Panc1 (cell line): ENCODE results near the gene SSPN. TPM values are rescaled to one million over a fixed set of nuclear protein-coding genes. Genes with fewer than 3 reads are reported as not detected.

Experiments
- ATAC-seq: fragments of 200-7000 bp; cut with Tn5 transposase; 2 replicates; pipeline ENCODE4 v1.9.1; 2020; ENCODE audit warnings: mild to moderate bottlenecking, moderate library complexity
- BruUV-seq: library from RNA; stranded (reverse); fragments of 400-500 nt; replicated peaks from 2 replicates; lab custom pipeline; 2021; lab: Mats Ljungman, UMichigan
- CTCF ChIA-PET: fragments of 300-600 bp; sonication (Branson Sonifier 250); formaldehyde crosslinking; loops from one replicate; lab custom pipeline; 2022; ENCODE audit warnings: antibody characterized with exemption; lab: Charles Lee
- POLR2A ChIA-PET: fragments of 300-600 bp; sonication (Branson Sonifier 250); formaldehyde crosslinking; loops from one replicate; lab custom pipeline; 2022; ENCODE audit warnings: antibody characterized with exemption; lab: Charles Lee
- DNase-seq: peaks from one replicate; pipeline ENCODE4 v3.0.0-alpha.2; 2010; ENCODE audit warnings: low read depth, low spot score
- H3K27ac ChIP-seq: 2 replicates; pipeline ENCODE4 v1.5.1; 2011; ENCODE audit warnings: mild to moderate bottlenecking, low read length, inconsistent platforms
- H3K27me3 ChIP-seq: fragments of 200-500 bp; sonication (Bioruptor generic); 2 replicates; pipeline ENCODE4 v1.6.0; 2014; ENCODE audit warnings: low read length, inconsistent platforms; ENCODE audit not compliant: control insufficient read depth, insufficient read depth
- H3K36me3 ChIP-seq: fragments of 200-500 bp; sonication (Bioruptor generic); 2 replicates; pipeline ENCODE4 v1.5.1; 2014; ENCODE audit warnings: inconsistent platforms, mild to moderate bottlenecking, low read length, moderate library complexity; ENCODE audit not compliant: control insufficient read depth, insufficient read depth
- H3K4me1 ChIP-seq: 2 replicates; pipeline ENCODE4 v1.5.1; 2011; ENCODE audit warnings: inconsistent platforms, mild to moderate bottlenecking, low read length, moderate library complexity; ENCODE audit not compliant: control insufficient read depth, insufficient read depth
- H3K4me3 ChIP-seq, 2 experiments: 2 replicates each; pipeline ENCODE4 v1.5.1; 2011 to 2012; ENCODE audit warnings: low read depth in 2 of 2, low read length in 2 of 2, mild to moderate bottlenecking in 2 of 2, inconsistent platforms in 1 of 2, moderate library complexity in 1 of 2
- H3K9me3 ChIP-seq: fragments of 200-500 bp; sonication (Bioruptor generic); 2 replicates; pipeline ENCODE4 v1.5.1; 2014; ENCODE audit warnings: low read depth, mild to moderate bottlenecking, inconsistent platforms, low read length, moderate library complexity; ENCODE audit not compliant: control insufficient read depth, insufficient read depth
- CTCF ChIP-seq: fragments of 450-650 bp; IDR thresholded peaks from 2 replicates; pipeline ENCODE4 v1.5.1; 2017; ENCODE audit warnings: mild to moderate bottlenecking
- POLR2AphosphoS5 ChIP-seq: IDR thresholded peaks from 2 replicates; pipeline ENCODE4 v1.6.1; 2012; ENCODE audit warnings: mild to moderate bottlenecking, low read depth, low read length, moderate library complexity
- REST ChIP-seq, 2 experiments: IDR thresholded peaks; 2 replicates each; pipeline ENCODE4 v1.6.1; 2011 to 2012; ENCODE audit warnings: low read depth in 2 of 2, control low read depth in 1 of 2, low read length in 1 of 2, mild to moderate bottlenecking in 1 of 2, moderate library complexity in 1 of 2; ENCODE audit not compliant: insufficient read depth in 1 of 2
- SIN3A ChIP-seq: IDR thresholded peaks from 2 replicates; pipeline ENCODE4 v1.6.1; 2012; ENCODE audit warnings: low read depth, mild to moderate bottlenecking, low read length, moderate library complexity, borderline replicate concordance; ENCODE audit not compliant: insufficient read depth
- TCF7L2 ChIP-seq: IDR thresholded peaks from 2 replicates; pipeline ENCODE4 v1.6.1; 2011; ENCODE audit warnings: mild to moderate bottlenecking, low read depth, low read length, inconsistent platforms
- in situ Hi-C: cut with HindIII; loops from 2 replicates; pipeline ENCODE4 v1.10.0; 2016; ENCODE audit warnings: low sequenced_read_pairs, low pct_unique_long_range_greater_than_20kb
- intact Hi-C: fragments of 100-400 bp; cut with micrococcal nuclease; formaldehyde crosslinking; loops from one replicate; pipeline ENCODE4 v1.10.0; 2022; ENCODE audit not compliant: unreplicated experiment
- total RNA-seq: library from RNA; stranded (reverse); gene quantifications from one replicate; pipeline ENCODE4 v1.2.1, GENCODE V29; 2021; ENCODE audit not compliant: unreplicated experiment

The SSPN gene
- total RNA-seq, 1 experiment from 2014 or later: 23.4 TPM

GRCh38 chr12:26205298-26205697 is 9.9 kb downstream of the SSPN start:
- Histone ChIP-seq H3K9me3 (no peaks in the 10 kb centered on the region), H3K4me3 (no peak overlapping the region), H3K27me3 (no peaks in the 10 kb centered on the region), H3K27ac (peak overlapping the region; percentile 5), H3K4me1 (peaks cover 4% of the 10 kb centered on the region), H3K36me3 (no peaks in the 10 kb centered on the region)
- ATAC-seq: peak; percentile 47
- TF ChIP-seq CTCF (0 out of 2 replicates have a peak, but pooled peaks have one; percentile 6), POLR2AphosphoS5 (no peak), REST (IDR thresholded peaks at IDR 0.05; ENCODE audit: insufficient read depth in 1 of 2, low read depth in 2 of 2, low read length in 1 of 2) (no peak)
- intact Hi-C loops (no loop called here), in situ Hi-C loops (no loop called here)
- POLR2A ChIA-PET: interaction anchor here (0.6 kb wide), 2 partner anchors 73 to 207 kb away, joined by 3 to 6 read pairs; no protein-coding TSS in a partner anchor
- no TSS peak for BruUV-seq
- DNase-seq: no peak
- CTCF ChIA-PET: interaction anchor here (0.6 kb wide), 1 partner anchor 9 kb away, joined by 3 read pairs; no protein-coding TSS in a partner anchor

GRCh38 chr12:26205941-26206340 is 10.6 kb downstream of the SSPN start:
- CTCF ChIA-PET: no interaction called here
- intact Hi-C loops: no loop called here

More at GRCh38 chr12:26205941-26206340, 10.6 kb downstream of the SSPN start:
- TF ChIP-seq REST (IDR thresholded peaks at IDR 0.05; ENCODE audit: insufficient read depth in 1 of 2, low read depth in 2 of 2, low read length in 1 of 2): no peak
- no peak for TF ChIP-seq TCF7L2
- no peak for TF ChIP-seq POLR2AphosphoS5
- no peak for TF ChIP-seq SIN3A
- no peak for TF ChIP-seq CTCF
- POLR2A ChIA-PET: no interaction called here
- ATAC-seq (no peak), DNase-seq (no peak)
- in situ Hi-C loops: no loop called here
- H3K9me3 ChIP-seq: no peaks in the 10 kb centered on the region
- no peaks in the 10 kb centered on the region for H3K27me3 ChIP-seq
- no TSS peak for BruUV-seq
- peak overlapping the region; percentile 5 for H3K27ac ChIP-seq
- no peaks in the 10 kb centered on the region for H3K36me3 ChIP-seq
- H3K4me3 ChIP-seq: no peak overlapping the region
- peaks cover 4% of the 10 kb centered on the region; the same call in 1 of the 2 replicates for H3K4me1 ChIP-seq
